Lower leg skin (tissue), 3 donors: ENCODE measurements around the gene NME3.

ENCODE experiments used
- POLR2A ChIP-seq, 2 donors: fragments of 450-650 bp; IDR thresholded peaks; one replicate each; pipeline ENCODE4 v1.6.1; 2016 to 2017; ENCODE audit warnings: antibody characterized with exemption in 2 of 2, mild to moderate bottlenecking in 1 of 2, moderate library complexity in 1 of 2
- TF ChIP-seq, protein P1 (sequence below), 3 donors: fragments of 450-650 bp; IDR thresholded peaks; one replicate each; pipeline ENCODE4 v1.5.1; 2016; ENCODE audit warnings: antibody characterized with exemption in 3 of 3, mild to moderate bottlenecking in 3 of 3, moderate library complexity in 2 of 3

DNA sequence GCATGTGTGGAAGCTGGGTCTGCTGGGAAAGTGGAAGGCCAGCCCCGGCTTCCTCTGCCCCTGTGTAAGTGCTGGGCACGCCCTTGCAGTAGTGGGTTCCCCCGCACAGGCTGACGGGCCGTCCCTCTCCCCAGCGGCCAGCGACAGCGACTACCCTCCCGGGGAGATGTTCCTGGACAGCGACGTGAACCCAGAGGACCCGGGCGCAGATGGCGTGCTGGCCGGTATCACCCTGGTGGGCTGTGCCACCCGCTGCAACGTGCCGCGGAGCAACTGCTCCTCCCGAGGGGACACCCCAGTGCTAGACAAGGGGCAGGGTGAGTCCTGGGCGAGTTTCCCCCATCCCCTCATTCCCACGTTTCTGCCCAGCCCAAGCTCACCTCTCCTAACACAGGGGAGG lies 5.5 kb downstream of the NME3 start:
- no peak for TF ChIP-seq POLR2A (IDR thresholded peaks at IDR 0.05)
- TF ChIP-seq, protein P1, sequence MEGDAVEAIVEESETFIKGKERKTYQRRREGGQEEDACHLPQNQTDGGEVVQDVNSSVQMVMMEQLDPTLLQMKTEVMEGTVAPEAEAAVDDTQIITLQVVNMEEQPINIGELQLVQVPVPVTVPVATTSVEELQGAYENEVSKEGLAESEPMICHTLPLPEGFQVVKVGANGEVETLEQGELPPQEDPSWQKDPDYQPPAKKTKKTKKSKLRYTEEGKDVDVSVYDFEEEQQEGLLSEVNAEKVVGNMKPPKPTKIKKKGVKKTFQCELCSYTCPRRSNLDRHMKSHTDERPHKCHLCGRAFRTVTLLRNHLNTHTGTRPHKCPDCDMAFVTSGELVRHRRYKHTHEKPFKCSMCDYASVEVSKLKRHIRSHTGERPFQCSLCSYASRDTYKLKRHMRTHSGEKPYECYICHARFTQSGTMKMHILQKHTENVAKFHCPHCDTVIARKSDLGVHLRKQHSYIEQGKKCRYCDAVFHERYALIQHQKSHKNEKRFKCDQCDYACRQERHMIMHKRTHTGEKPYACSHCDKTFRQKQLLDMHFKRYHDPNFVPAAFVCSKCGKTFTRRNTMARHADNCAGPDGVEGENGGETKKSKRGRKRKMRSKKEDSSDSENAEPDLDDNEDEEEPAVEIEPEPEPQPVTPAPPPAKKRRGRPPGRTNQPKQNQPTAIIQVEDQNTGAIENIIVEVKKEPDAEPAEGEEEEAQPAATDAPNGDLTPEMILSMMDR (IDR thresholded peaks at IDR 0.05), result no peak
